NT2/D1 (cell line): Measurements from ENCODE around the gene AIF1L.

Experiments
- SUZ12 ChIP-seq: IDR thresholded peaks from 2 replicates; pipeline ENCODE4 v1.6.1; 2011; ENCODE audit not compliant: insufficient read length, insufficient read depth; ENCODE audit errors: extremely low read depth
- ZNF274 ChIP-seq: IDR thresholded peaks from 2 replicates; pipeline ENCODE4 v1.6.1; 2011; ENCODE audit warnings: mild to moderate bottlenecking, low read depth, low read length

DNA sequence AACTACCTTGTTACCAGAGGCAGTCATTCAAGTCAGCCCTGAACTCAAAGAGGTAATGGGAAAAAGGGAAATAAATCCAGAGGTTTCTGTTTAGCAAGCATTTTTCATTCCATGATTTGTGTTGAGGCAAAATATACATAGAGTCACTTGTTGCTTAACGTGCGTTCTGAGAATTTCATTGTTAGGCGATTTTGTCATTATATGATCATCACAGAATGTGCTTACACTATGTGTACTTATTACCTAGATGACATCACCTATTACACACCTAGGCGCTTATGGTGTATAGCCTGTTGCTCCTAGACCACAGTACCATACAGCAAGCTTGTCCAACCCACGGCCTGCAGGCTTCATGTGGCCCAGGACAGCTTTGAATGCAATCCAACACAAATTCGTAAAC is 65.3 kb downstream of the AIF1L start:
- no peak for TF ChIP-seq SUZ12
- TF ChIP-seq ZNF274 = no peak
